Measurements from ENCODE around the gene ZNF629.

DNA sequence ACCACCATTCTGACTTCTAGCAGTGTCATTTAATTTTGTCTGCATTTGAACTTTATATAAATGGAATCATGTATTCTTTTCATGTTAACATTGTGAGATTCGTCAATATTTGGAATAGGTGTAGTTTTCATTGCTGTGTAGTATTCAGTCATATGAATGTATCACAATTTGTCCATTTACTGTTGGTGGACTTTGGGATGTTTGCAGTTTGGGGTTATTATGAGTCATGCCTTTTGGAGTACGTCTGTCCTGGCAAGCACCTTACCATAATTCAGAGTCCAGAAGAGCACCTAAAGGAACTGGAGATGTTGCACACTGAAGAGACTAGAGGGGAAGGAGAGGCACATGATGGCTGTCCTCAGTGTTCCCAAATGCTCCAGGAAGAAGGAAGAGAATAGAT is 41.9 kb downstream of the ZNF629 start:
- TF ChIP-seq EZH2 (IDR thresholded peaks at IDR 0.05; ENCODE audit: insufficient read depth, poor library complexity, severe bottlenecking) (no peak), EZH2phosphoT487 (IDR thresholded peaks at IDR 0.05; ENCODE audit: insufficient read depth, low read depth) (no peak)
